Ascending aorta (tissue), 2 donors: ENCODE measurements around the gene CYP27C1. TPM values are rescaled to one million over a fixed set of nuclear protein-coding genes. Genes with fewer than 3 reads are reported as not detected.
"Not testable (repeated sequence)": the region's sequence is repeated elsewhere in the genome, so short reads cannot be mapped to it uniquely, and the experiment has no call there.

ENCODE experiments used
- DNase-seq, 2 donors: peaks; one replicate each; pipeline ENCODE4 v3.0.0-alpha.2; 2019; ENCODE audit warnings: low spot score in 2 of 2
- H3K27ac ChIP-seq, 2 donors: fragments of 200-600 bp; sonication (generic); one replicate each; pipeline ENCODE4 v1.5.1; 2016 to 2017; ENCODE audit warnings: mild to moderate bottlenecking in 1 of 2
- H3K27me3 ChIP-seq: fragments of 200-600 bp; sonication (generic); one replicate; pipeline ENCODE4 v1.5.1; 2017
- H3K36me3 ChIP-seq, 2 donors: fragments of 200-600 bp; sonication (generic); one replicate each; pipeline ENCODE4 v1.5.1; 2016
- H3K4me1 ChIP-seq, 2 donors: fragments of 200-600 bp; sonication (generic); one replicate each; pipeline ENCODE4 v1.5.1; 2016 to 2017; ENCODE audit warnings: mild to moderate bottlenecking in 1 of 2
- H3K4me3 ChIP-seq, 2 donors: fragments of 200-600 bp; sonication (generic); one replicate each; pipeline ENCODE4 v1.5.1; 2016 to 2017; ENCODE audit warnings: mild to moderate bottlenecking in 1 of 2
- H3K9me3 ChIP-seq, 2 donors: fragments of 200-600 bp; sonication (generic); one replicate each; pipeline ENCODE4 v1.5.1; 2016
- CTCF ChIP-seq, 3 experiments: fragments of 200-600 bp in 2 of 3; fragments of 450-650 bp in 1 of 3; sonication (generic) in 2 of 3; IDR thresholded peaks; one replicate each; pipeline ENCODE4 v1.5.1; 2016 to 2019; ENCODE audit warnings: antibody characterized with exemption in 3 of 3, mild to moderate bottlenecking in 1 of 3, moderate library complexity in 1 of 3
- intact Hi-C: fragments of 100-400 bp; cut with DNase I; formaldehyde crosslinking; loops from one replicate; pipeline ENCODE4 v1.15.1; 2023
- total RNA-seq: library from RNA; depleted of rRNA; stranded (reverse); fragments of >200 nt; gene quantifications from one replicate; pipeline ENCODE4 v1.1.0, GENCODE V29; 2016

CYP27C1 gene
- total RNA-seq, 1 donor from 2014 or later: not detected

GRCh38 chr2:127226520-127227263 is 6.6 kb upstream of the CYP27C1 start:
- Histone ChIP-seq H3K27me3 (no peaks in the 10 kb centered on the region), H3K4me3 (no peak overlapping the region), H3K27ac (no peak overlapping the region), H3K4me1 (no peaks in the 10 kb centered on the region), H3K9me3 (peaks cover 0 to 5% of the 10 kb centered on the region in 2 donors), H3K36me3 (no peaks in the 10 kb centered on the region)
- TF ChIP-seq CTCF (IDR thresholded peaks at IDR 0.05): no peak
- intact Hi-C loops: no loop called here
- no peak for DNase-seq

DNA sequence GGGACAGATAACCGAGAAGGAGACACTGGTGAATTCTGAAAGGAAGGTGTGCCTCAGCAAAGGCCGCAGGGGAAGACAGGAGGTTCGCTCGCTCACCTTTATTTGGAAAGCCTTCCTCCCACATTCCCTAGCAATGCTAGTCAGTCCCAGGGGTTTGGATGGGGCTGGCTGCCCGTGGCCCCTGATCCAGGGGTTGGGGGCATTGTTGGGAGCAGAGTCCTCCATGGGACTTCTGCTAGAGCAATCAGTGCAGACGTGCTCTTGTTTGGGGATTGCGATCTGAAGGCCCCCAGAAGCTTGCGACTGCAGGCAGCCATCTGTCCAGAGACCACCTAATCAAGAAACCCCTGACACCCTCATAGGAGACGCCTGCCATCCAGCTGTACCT is 6.0 kb upstream of the CYP27C1 start:
- Histone ChIP-seq H3K4me1 (no peaks in the 10 kb centered on the region), H3K27me3 (peaks cover 6% of the 10 kb centered on the region), H3K9me3 (peaks cover 0 to 5% of the 10 kb centered on the region in 2 donors), H3K27ac (no peak overlapping the region), H3K4me3 (no peak overlapping the region), H3K36me3 (no peaks in the 10 kb centered on the region)
- DNase-seq: no peak
- TF ChIP-seq CTCF (IDR thresholded peaks at IDR 0.05): no peak
- intact Hi-C loops: no loop called here

- no peak overlapping the region for H3K4me3 ChIP-seq
- intact Hi-C loops: no loop called here
- peaks cover 0 to 5% of the 10 kb centered on the region in 2 donors for H3K9me3 ChIP-seq
- H3K36me3 ChIP-seq: no peaks in the 10 kb centered on the region
- H3K27ac ChIP-seq: no peak overlapping the region
- H3K27me3 ChIP-seq: peaks cover 13% of the 10 kb centered on the region
- H3K4me1 ChIP-seq: peaks cover 0 to under 1% of the 10 kb centered on the region in 2 donors
- no peak for DNase-seq
- no peak for TF ChIP-seq CTCF (IDR thresholded peaks at IDR 0.05)
Measured at GRCh38 chr2:127225186-127225960, 5.3 kb upstream of the CYP27C1 start.

DNA sequence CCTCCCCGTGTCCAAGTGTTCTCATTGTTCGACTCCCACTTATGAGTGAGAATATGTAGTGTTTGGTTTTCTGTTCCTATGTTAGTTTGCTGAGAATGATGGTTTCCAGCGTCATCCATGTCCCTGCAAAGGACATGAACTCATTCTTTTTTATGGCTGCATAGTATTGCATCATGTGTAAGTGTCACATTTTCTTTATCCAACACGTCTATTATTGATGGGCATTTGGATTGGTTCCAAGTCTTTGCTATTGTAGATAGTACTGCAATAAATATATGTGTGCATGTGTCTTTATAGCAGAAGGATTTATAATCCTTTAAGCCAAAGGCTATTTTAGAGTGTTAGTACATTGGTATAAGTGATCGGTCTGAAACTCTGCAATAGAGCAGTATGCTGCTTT is 4.0 kb upstream of the CYP27C1 start:
- DNase-seq, H3K36me3 ChIP-seq, H3K9me3 ChIP-seq, H3K27ac ChIP-seq, intact Hi-C loops, H3K4me1 ChIP-seq, H3K4me3 ChIP-seq: not testable (repeated sequence)
- H3K27me3 ChIP-seq: peaks cover 21% of the 10 kb centered on the region

DNA sequence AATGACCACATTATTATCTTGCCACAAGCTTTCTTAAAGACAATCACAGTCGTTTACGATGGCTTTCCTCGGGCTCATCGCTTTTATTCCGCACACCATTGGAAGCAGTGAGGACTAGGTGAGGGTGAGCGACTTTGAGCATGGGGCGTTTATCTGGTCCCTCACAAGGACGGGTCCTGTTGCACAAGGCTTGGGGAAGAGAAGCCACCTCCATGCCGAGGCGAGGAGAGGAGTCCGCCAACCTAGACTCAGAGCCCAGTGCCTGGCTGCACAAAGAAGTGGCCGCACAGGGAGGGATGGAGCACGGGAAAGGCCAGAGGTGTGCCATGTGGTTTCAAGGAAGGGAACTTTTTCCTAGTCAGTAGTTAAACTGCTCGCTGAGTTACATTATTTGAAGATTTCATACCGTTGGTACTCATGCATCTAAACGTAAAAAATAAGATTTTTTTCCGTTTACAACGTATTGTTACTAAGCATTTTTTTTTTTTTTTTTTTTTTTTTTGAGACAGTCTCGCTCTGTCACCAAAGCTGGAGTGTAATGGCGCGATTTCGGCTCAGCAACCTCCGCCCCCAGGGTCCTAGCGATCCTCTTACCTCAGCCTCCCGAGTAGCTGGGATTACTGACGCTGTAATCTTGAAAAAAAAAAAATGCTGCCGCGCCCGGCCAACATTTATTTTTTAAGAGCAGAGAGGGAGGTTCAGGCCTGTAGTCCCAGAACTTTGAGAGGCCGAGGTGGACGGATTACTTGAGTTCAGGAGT is 849 bp upstream of the CYP27C1 start:
- Histone ChIP-seq H3K4me1 (peaks cover 8 to 12% of the 10 kb centered on the region in 2 donors), H3K27me3 (peaks cover 22% of the 10 kb centered on the region), H3K36me3 (no peaks in the 10 kb centered on the region), H3K4me3 (peak overlapping the region; percentile 64 to 69), H3K27ac (no peak overlapping the region), H3K9me3 (no peaks in the 10 kb centered on the region)
- TF ChIP-seq CTCF (IDR thresholded peaks at IDR 0.05): no peak
- intact Hi-C loops: no loop called here
- DNase-seq: no peak
